ENCODE data around the gene NPIPB2. TPM values are rescaled to one million over a fixed set of nuclear protein-coding genes. Genes with fewer than 3 reads are reported as not detected.
"Not testable (repeated sequence)": the region's sequence is repeated elsewhere in the genome, so short reads cannot be mapped to it uniquely, and the experiment has no call there.

NPIPB2 gene
- total RNA-seq, 4 donors from 2014 or later = 4.1 to 12.9 (median 5.2) TPM

DNA sequence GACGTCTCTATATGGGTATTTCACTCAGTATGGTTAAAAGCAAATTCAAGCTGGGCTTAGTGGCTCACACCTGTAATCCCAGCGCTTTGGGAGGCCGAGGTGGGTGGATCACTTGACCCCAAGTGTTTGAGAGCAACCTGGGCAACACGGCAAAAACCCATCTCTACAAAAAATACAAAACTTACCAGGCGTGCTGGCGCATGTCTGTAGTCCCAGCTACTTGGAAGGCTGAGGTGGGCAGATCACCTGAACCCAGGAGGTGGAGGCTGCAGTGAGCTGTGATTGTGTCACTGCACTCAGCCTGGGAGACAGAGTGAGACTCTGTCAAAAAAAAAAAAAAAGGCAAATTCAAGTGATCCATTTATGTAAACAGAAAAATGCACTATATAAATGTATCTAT is 21.9 kb upstream of the NPIPB2 start:
- WGBS, 2 donors = 71 to 82% methylated on average over 6 of the region's 6 CpGs
- DNase-seq (ENCODE audit: low spot score in 2 of 2) = peak in 1 of 2 donors; percentile 50
- no peak for TF ChIP-seq POLR2A (IDR thresholded peaks at IDR 0.05)
- TF ChIP-seq, protein P1, sequence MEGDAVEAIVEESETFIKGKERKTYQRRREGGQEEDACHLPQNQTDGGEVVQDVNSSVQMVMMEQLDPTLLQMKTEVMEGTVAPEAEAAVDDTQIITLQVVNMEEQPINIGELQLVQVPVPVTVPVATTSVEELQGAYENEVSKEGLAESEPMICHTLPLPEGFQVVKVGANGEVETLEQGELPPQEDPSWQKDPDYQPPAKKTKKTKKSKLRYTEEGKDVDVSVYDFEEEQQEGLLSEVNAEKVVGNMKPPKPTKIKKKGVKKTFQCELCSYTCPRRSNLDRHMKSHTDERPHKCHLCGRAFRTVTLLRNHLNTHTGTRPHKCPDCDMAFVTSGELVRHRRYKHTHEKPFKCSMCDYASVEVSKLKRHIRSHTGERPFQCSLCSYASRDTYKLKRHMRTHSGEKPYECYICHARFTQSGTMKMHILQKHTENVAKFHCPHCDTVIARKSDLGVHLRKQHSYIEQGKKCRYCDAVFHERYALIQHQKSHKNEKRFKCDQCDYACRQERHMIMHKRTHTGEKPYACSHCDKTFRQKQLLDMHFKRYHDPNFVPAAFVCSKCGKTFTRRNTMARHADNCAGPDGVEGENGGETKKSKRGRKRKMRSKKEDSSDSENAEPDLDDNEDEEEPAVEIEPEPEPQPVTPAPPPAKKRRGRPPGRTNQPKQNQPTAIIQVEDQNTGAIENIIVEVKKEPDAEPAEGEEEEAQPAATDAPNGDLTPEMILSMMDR (IDR thresholded peaks at IDR 0.05) = no peak
- no peak overlapping the region for H3K4me3 ChIP-seq (ENCODE audit: low read depth, poor library complexity, severe bottlenecking)
- intact Hi-C loops (cut with DNase I; ENCODE audit: low total_unique reads) = loop anchor here (10.0 kb wide), 1 partner anchor 101 kb away; no protein-coding TSS in a partner anchor

GRCh38 chr16:11962978-11963377 is 21.1 kb upstream of the NPIPB2 start:
- WGBS, 2 donors = 92 to 94% methylated on average over 11 of the region's 11 CpGs
- peak in 1 of 2 donors; percentile 57 for DNase-seq (ENCODE audit: low spot score in 2 of 2)
- intact Hi-C loops (cut with DNase I; ENCODE audit: low total_unique reads) = loop anchor here (10.0 kb wide), 1 partner anchor 102 kb away; no protein-coding TSS in a partner anchor
- H3K4me3 ChIP-seq (ENCODE audit: low read depth, poor library complexity, severe bottlenecking) = not testable (repeated sequence)

DNA sequence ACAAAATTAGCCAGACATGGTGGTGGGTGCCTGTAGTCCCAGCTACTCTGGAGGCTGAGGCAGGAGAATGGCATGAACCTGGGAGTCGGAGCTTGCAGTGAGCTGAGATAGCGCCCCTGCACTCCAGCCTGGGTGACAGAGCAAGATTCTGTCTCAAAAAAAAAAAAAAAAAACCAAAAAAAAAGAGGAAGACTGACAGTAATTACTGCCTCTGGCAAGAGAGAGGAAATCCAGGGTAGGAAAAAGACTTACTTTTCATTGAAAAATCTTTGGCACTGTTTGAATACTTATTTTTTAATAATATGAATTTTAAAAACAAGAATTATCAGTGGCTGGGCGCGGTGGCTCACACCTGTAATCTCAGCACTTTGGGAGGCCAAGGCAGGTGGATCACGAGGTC is 20.6 kb upstream of the NPIPB2 start:
- intact Hi-C loops (cut with DNase I; ENCODE audit: low total_unique reads) = loop anchor here (10.0 kb wide), 1 partner anchor 102 kb away; no protein-coding TSS in a partner anchor
- WGBS, 2 donors = 85 to 97% methylated on average over 5 of the region's 5 CpGs
- not testable (repeated sequence) for H3K4me3 ChIP-seq (ENCODE audit: low read depth, poor library complexity, severe bottlenecking); DNase-seq (ENCODE audit: low spot score in 2 of 2)

DNA sequence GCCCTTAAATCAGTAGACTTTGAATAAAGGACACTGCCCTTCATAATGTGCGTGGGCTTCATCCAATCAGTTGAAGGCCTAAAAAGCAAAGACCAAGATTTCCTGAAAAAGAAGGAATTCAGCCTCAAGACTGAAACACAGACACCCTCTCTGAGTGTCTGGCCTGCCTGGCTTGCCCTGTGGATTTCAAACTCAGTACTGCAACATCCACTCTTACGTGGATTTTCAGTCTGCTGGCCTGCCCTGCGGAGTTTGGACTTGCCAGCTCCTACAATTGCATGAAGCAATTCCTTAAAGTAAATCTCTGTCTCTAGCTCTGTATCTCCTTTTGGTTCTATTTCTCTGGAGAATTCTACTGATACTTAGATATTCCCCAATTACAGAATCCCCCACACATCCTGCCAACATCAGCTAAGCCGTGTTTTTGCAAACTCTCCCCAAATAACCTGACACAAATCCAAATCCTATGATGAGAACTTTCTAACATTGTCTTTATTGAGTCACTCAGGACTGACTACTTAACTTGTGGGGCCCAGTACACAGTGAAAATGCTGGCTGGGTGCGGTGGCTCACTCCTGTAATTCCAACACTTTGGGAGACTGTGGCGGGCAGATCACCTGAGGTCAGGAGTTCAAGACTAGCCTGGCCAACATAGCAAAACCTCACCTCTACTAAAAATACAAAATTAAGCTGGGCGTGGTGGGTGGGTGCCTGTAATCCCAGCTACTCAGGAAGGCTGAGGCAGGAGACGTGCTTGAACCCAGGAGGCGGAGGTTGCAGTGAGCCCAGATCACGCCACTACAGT is 15.9 kb upstream of the NPIPB2 start:
- DNase-seq (ENCODE audit: low spot score in 2 of 2) = peak in 1 of 2 donors; percentile 70
- 85 to 90% methylated on average over 10 of the region's 10 CpGs for WGBS, 2 donors
- intact Hi-C loops (cut with DNase I; ENCODE audit: low total_unique reads) = no loop called here
- no peak overlapping the region for H3K4me3 ChIP-seq (ENCODE audit: low read depth, poor library complexity, severe bottlenecking)
- TF ChIP-seq, protein P1 (IDR thresholded peaks at IDR 0.05) = no peak
- no peak for TF ChIP-seq POLR2A (IDR thresholded peaks at IDR 0.05)

DNA sequence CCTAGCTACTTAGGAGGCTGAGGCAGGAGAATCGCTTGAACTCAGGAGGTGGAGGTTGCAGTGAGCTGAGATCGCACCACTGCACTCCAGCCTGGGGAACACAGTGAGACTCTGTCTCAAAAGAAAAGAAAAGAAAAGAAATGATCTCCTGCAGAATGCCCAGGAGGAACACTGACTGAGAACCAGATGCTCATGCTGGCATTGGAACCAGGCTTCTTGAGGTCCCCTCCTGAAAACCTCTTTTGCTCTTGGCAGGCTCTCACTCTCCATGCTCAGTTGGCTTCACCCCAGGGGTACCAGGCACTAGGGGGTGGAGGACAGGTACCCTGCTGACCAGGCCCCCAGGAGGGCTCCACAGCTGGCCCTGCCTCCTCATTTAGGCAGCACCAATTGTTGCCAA is 14.7 kb upstream of the NPIPB2 start:
- no peak overlapping the region for H3K4me3 ChIP-seq (ENCODE audit: low read depth, poor library complexity, severe bottlenecking)
- TF ChIP-seq POLR2A (IDR thresholded peaks at IDR 0.05) = no peak
- TF ChIP-seq, protein P1 (IDR thresholded peaks at IDR 0.05) = no peak
- no peak for DNase-seq (ENCODE audit: low spot score in 2 of 2)
- WGBS, 2 donors = 91 to 100% methylated on average over 2 of the region's 2 CpGs
- intact Hi-C loops (cut with DNase I; ENCODE audit: low total_unique reads) = no loop called here

GRCh38 chr16:11955713-11956123 is 13.9 kb upstream of the NPIPB2 start:
- peak; percentile 57 to 80 for DNase-seq (ENCODE audit: low spot score in 2 of 2)
- 25 to 44% methylated on average over 8 of the region's 8 CpGs for WGBS, 2 donors
- no peak for TF ChIP-seq POLR2A (IDR thresholded peaks at IDR 0.05)
- TF ChIP-seq, protein P1 (IDR thresholded peaks at IDR 0.05) = no peak
- intact Hi-C loops (cut with DNase I; ENCODE audit: low total_unique reads) = no loop called here
- no peak overlapping the region for H3K4me3 ChIP-seq (ENCODE audit: low read depth, poor library complexity, severe bottlenecking)

DNA sequence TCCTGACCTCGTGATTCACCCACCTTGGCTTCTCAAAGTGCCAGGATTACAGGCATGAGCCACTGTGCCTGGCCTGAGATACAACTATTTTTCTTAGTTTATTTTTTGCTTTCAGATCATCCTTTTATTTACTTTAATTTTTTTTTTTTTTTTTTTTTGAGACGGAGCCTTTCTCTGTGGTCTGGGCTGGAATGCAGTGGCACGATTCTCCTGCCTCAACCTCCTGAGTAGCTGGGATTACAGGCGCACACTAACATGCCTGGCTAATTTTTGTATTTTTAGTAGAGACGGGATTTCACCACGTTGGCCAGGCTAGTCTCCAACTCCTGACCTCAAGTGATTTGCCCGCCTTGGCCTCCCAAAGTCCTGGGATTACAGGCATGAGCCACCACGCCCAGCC is 11.7 kb upstream of the NPIPB2 start:
- H3K4me3 ChIP-seq (ENCODE audit: low read depth, poor library complexity, severe bottlenecking); intact Hi-C loops (cut with DNase I; ENCODE audit: low total_unique reads): not testable (repeated sequence)
- 79 to 87% methylated on average over 8 of the region's 8 CpGs for WGBS, 2 donors
- DNase-seq (ENCODE audit: low spot score in 2 of 2) = peak in 1 of 2 donors; percentile 25
